Keratinocyte (primary cell): Measurements from ENCODE around the gene MED7. TPM values are rescaled to one million over a fixed set of nuclear protein-coding genes. Genes with fewer than 3 reads are reported as not detected.

Experiments
- DNase-seq: peaks from one replicate; pipeline ENCODE4 v3.0.0-alpha.2; 2011; ENCODE audit warnings: low read depth, missing footprints, low spot score
- FAIRE-seq: peaks from 2 replicates; lab custom pipeline; 2011; peaks lifted over from hg19 to GRCh38; lab: Jason Lieb, UNC
- H2AFZ ChIP-seq: 2 replicates; pipeline ENCODE4 v1.6.0; 2012; ENCODE audit warnings: low read length, control low read depth, inconsistent platforms; ENCODE audit not compliant: control insufficient read depth
- H3K27ac ChIP-seq: 2 replicates; pipeline ENCODE4 v1.5.1; 2011; ENCODE audit warnings: low read length; ENCODE audit not compliant: control insufficient read depth, insufficient read depth
- H3K27me3 ChIP-seq: 3 replicates; pipeline ENCODE4 v1.6.0; 2011; ENCODE audit warnings: low read length; ENCODE audit not compliant: control insufficient read depth, insufficient read depth; ENCODE audit errors: extremely low read depth
- H3K36me3 ChIP-seq, 2 experiments: 2 replicates in 1 of 2; 3 replicates in 1 of 2; pipeline ENCODE4 v1.5.1; 2011; ENCODE audit warnings: low read length in 2 of 2, mild to moderate bottlenecking in 1 of 2; ENCODE audit not compliant: control insufficient read depth in 2 of 2, insufficient read depth in 2 of 2; ENCODE audit errors: extremely low read depth in 1 of 2
- H3K4me1 ChIP-seq: 3 replicates; pipeline ENCODE4 v1.5.1; 2011; ENCODE audit warnings: low read length; ENCODE audit not compliant: control insufficient read depth, insufficient read depth; ENCODE audit errors: extremely low read depth
- H3K4me2 ChIP-seq: 3 replicates; pipeline ENCODE4 v1.6.0; 2011; ENCODE audit warnings: low read depth, low read length; ENCODE audit not compliant: control insufficient read depth, insufficient read depth; ENCODE audit errors: extremely low read depth
- H3K4me3 ChIP-seq, 3 experiments: fragments of 200-600 bp in 1 of 3; sonication (generic) in 1 of 3; 2 replicates in 2 of 3; 3 replicates in 1 of 3; pipeline ENCODE4 v1.5.1; 2011 to 2016; ENCODE audit warnings: low read length in 3 of 3, mild to moderate bottlenecking in 3 of 3, control low read depth in 2 of 3, inconsistent platforms in 1 of 3, low read depth in 1 of 3, mixed read lengths in 1 of 3, mixed run types in 1 of 3, moderate library complexity in 1 of 3; ENCODE audit not compliant: control insufficient read depth in 2 of 3, insufficient read depth in 2 of 3; ENCODE audit errors: extremely low read depth in 1 of 3
- H3K79me2 ChIP-seq: 2 replicates; pipeline ENCODE4 v1.6.0; 2012; ENCODE audit warnings: low read length; ENCODE audit not compliant: control insufficient read depth, insufficient read depth
- H3K9ac ChIP-seq: 3 replicates; pipeline ENCODE4 v1.6.0; 2011; ENCODE audit warnings: low read length; ENCODE audit not compliant: control insufficient read depth, insufficient read depth; ENCODE audit errors: extremely low read depth
- H3K9me1 ChIP-seq: 3 replicates; pipeline ENCODE4 v1.6.0; 2011; ENCODE audit warnings: low read length; ENCODE audit not compliant: control insufficient read depth, insufficient read depth; ENCODE audit errors: extremely low read depth
- H3K9me3 ChIP-seq: 2 replicates; pipeline ENCODE4 v1.5.1; 2012; ENCODE audit warnings: low read depth, low read length; ENCODE audit not compliant: control insufficient read depth
- H4K20me1 ChIP-seq: 3 replicates; pipeline ENCODE4 v1.6.0; 2011; ENCODE audit warnings: low read length; ENCODE audit not compliant: control insufficient read depth, insufficient read depth; ENCODE audit errors: extremely low read depth
- EZH2 ChIP-seq: IDR thresholded peaks from one replicate; pipeline ENCODE4 v1.6.1; 2012; ENCODE audit warnings: inconsistent platforms, mild to moderate bottlenecking, low read length, moderate library complexity
- dilution Hi-C: fragments of 300-500 bp; cut with MboI; formaldehyde crosslinking; loops from one replicate; pipeline ENCODE4 v1.7.0; 2020; ENCODE audit warnings: low sequenced_read_pairs; ENCODE audit not compliant: extremely low pct_ligation_motif_present
- polyA plus RNA-seq, 5 experiments: library from polyadenylated mRNA; depleted of rRNA in 3 of 5; stranded (reverse) in 3 of 5; stranded (forward) in 1 of 5; unstranded in 1 of 5; fragments of >200 nt; gene quantifications; 1 replicate in 1 of 5; 2 replicates in 3 of 5; 3 replicates in 1 of 5; pipeline versions ENCODE4 v1.2.1 to v1.2.3, GENCODE V29; 2011 to 2012; ENCODE audit warnings: missing spikeins in 2 of 5, low read depth in 1 of 5, low replicate concordance in 1 of 5
- TF ChIP-seq, protein P1 (sequence below), 3 experiments: IDR thresholded peaks in 1 of 3; conservative IDR thresholded peaks in 1 of 3; optimal IDR thresholded peaks in 1 of 3; 2 replicates in 2 of 3; 3 replicates in 1 of 3; pipeline versions ENCODE3 to v1.5.1; 2011; ENCODE audit warnings: low read length in 3 of 3, mild to moderate bottlenecking in 3 of 3, moderate library complexity in 2 of 3, control low read depth in 1 of 3, inconsistent platforms in 1 of 3; ENCODE audit not compliant: insufficient read depth in 2 of 3; ENCODE audit errors: extremely low read depth in 1 of 3

MED7 gene
- polyA plus RNA-seq, 1 donor (not counting 4 experiments of a cell fraction or from before 2014, with no cell fraction given) = 17.0 TPM

DNA sequence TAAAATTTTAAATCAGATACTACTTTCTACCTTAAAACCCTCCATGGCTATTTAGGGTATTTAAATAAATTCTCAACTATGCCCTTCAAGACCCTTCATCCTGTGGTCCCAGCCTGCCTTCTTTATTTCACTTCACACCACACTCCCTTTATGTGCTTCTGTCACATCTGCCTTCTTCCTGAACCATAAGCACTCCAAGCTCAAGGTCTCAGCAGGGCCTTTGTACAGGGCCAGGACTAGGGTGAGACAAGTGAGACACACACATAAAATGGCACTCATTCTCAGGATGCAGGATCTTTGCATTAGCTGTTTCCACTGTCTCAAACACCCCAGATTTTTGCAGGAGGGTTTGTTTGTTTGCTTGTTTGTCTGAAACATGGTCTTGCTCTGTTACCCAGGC lies 45.6 kb upstream of the MED7 start:
- no peaks in the 10 kb centered on the region for H3K36me3 ChIP-seq
- H3K4me2 ChIP-seq = no peak overlapping the region
- H3K9me1 ChIP-seq = no peaks in the 10 kb centered on the region
- H4K20me1 ChIP-seq = no peaks in the 10 kb centered on the region
- TF ChIP-seq, protein P1, sequence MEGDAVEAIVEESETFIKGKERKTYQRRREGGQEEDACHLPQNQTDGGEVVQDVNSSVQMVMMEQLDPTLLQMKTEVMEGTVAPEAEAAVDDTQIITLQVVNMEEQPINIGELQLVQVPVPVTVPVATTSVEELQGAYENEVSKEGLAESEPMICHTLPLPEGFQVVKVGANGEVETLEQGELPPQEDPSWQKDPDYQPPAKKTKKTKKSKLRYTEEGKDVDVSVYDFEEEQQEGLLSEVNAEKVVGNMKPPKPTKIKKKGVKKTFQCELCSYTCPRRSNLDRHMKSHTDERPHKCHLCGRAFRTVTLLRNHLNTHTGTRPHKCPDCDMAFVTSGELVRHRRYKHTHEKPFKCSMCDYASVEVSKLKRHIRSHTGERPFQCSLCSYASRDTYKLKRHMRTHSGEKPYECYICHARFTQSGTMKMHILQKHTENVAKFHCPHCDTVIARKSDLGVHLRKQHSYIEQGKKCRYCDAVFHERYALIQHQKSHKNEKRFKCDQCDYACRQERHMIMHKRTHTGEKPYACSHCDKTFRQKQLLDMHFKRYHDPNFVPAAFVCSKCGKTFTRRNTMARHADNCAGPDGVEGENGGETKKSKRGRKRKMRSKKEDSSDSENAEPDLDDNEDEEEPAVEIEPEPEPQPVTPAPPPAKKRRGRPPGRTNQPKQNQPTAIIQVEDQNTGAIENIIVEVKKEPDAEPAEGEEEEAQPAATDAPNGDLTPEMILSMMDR (optimal IDR thresholded peaks at IDR 0.05 in 1 of 3, IDR thresholded peaks at IDR 0.05 in 1 of 3, conservative IDR thresholded peaks at IDR 0.05 in 1 of 3; ENCODE audit: extremely low read depth in 1 of 3, insufficient read depth in 2 of 3, low read length in 3 of 3) = no peak
- no peak for TF ChIP-seq EZH2
- H3K4me3 ChIP-seq = no peak overlapping the region
- FAIRE-seq (no peak), DNase-seq (no peak)
- no peaks in the 10 kb centered on the region for H3K9me3 ChIP-seq
- no peaks in the 10 kb centered on the region for H3K79me2 ChIP-seq
- dilution Hi-C loops = no loop called here
- no peaks in the 10 kb centered on the region for H3K27me3 ChIP-seq
- H2AFZ ChIP-seq = no peak overlapping the region
- no peak overlapping the region for H3K27ac ChIP-seq
- H3K4me1 ChIP-seq = no peaks in the 10 kb centered on the region
- H3K9ac ChIP-seq = no peak overlapping the region

DNA sequence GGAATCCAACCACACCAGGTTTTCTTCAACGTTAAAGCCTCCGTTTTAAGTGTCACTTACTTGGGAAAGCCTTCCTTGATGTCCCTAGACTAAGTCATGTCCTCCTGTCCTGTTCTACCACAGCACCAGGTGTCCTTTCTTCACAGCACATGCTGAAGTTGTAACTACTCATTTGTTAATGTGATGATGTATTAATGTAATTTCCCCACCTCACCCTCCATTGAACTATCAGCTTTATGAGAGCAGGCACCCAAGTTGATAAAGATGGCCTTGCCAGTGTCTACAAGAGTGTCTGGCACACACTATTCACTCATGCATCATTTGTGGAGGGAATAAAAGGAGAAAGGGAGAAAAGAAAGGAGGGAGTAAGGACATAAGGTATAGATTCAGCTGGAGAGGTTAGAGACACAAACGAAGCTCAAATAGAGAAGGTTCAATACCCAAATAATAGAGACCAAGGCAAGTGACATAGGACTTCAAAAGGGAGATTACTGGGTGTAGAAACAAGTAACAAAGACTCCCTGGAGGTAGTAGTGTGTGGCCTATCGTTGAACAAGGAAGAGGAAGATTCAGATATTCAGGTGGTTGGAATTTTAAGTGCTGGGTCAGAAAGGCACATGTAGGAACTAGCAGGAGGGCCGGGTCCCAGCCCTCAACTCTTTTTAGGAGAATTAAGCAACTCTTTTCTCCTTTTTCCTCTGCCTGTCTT lies 44.5 kb upstream of the MED7 start:
- Histone ChIP-seq H3K4me2 (no peak overlapping the region), H3K9ac (no peak overlapping the region), H3K27ac (no peak overlapping the region), H3K27me3 (no peaks in the 10 kb centered on the region), H3K9me3 (no peaks in the 10 kb centered on the region), H3K9me1 (no peaks in the 10 kb centered on the region), H3K79me2 (no peaks in the 10 kb centered on the region), H4K20me1 (no peaks in the 10 kb centered on the region), H3K36me3 (no peaks in the 10 kb centered on the region), H3K4me1 (no peaks in the 10 kb centered on the region), H2AFZ (no peak overlapping the region), H3K4me3 (no peak overlapping the region)
- dilution Hi-C loops = no loop called here
- no peak for TF ChIP-seq EZH2
- TF ChIP-seq, protein P1 (optimal IDR thresholded peaks at IDR 0.05 in 1 of 3, IDR thresholded peaks at IDR 0.05 in 1 of 3, conservative IDR thresholded peaks at IDR 0.05 in 1 of 3; ENCODE audit: extremely low read depth in 1 of 3, insufficient read depth in 2 of 3, low read length in 3 of 3) = no peak
- FAIRE-seq = no peak
- no peak for DNase-seq
